IgD-negative memory B cell (primary cell): ENCODE data around the gene ETV6. TPM values are rescaled to one million over a fixed set of nuclear protein-coding genes. Genes with fewer than 3 reads are reported as not detected.

Experiments
- H3K27ac Mint-ChIP-seq, 3 donors: one replicate each; pipeline ENCODE4 v1.8.0; 2020 to 2022; ENCODE audit warnings: mild to moderate bottlenecking in 3 of 3, mixed read lengths in 3 of 3, moderate library complexity in 1 of 3
- H3K27me3 Mint-ChIP-seq: one replicate; pipeline ENCODE4 v1.8.0; 2021; ENCODE audit warnings: mixed read lengths
- H3K36me3 Mint-ChIP-seq: one replicate; pipeline ENCODE4 v1.8.0; 2020; ENCODE audit warnings: mild to moderate bottlenecking, mixed read lengths
- H3K4me1 Mint-ChIP-seq, 3 donors: one replicate each; pipeline ENCODE4 v1.8.0; 2020 to 2022; ENCODE audit warnings: mixed read lengths in 3 of 3, mild to moderate bottlenecking in 1 of 3
- H3K4me3 Mint-ChIP-seq, 4 donors: one replicate each; pipeline ENCODE4 v1.8.0; 2020 to 2022; ENCODE audit warnings: mild to moderate bottlenecking in 4 of 4, mixed read lengths in 4 of 4, moderate library complexity in 3 of 4
- H3K9me3 Mint-ChIP-seq, 3 donors: one replicate each; pipeline ENCODE4 v1.8.0; 2020 to 2021; ENCODE audit warnings: mixed read lengths in 3 of 3, mild to moderate bottlenecking in 1 of 3
- polyA plus RNA-seq: library from polyadenylated mRNA; unstranded; fragments of 300-500 nt; fragmentation: Illumina TruSeq; gene quantifications from one replicate; pipeline ENCODE4 v1.2.3, GENCODE V29; 2021

ETV6 gene
- polyA plus RNA-seq, 1 donor from 2014 or later: 9.8 TPM

DNA sequence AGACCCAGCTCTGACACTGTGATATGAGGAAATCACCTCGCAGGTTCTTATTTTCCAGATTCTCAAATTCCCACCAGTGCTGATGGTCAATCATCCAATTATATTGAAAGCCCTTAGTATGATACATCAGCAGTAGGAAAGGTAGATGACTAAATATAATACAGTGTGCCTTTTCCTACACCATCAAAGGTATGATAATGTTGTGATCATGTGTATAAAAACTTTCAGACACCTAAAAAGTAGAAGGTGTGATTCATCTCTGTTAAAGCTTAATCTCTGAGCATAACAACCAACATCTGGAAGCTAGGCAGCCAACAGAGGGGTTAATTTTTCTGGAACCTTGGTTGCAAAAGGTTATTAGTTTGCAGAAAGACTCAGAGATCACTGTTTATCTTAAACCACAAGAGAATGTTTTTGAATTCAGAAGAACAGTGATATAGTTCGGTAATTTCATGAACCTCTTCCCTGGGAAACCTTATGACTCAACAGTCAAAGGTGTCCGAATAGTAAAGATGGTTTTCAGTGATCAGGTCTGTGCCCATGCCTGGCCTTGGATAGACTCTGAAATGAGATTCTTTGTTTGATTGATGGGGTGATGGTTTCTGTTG, 122.5 kb downstream of the ETV6 start:
- Mint-ChIP-seq H3K4me3 (no peak overlapping the region), H3K4me1 (peaks cover 28 to 46% (median 40%) of the 10 kb centered on the region in 3 donors), H3K27me3 (no peaks in the 10 kb centered on the region), H3K9me3 (no peaks in the 10 kb centered on the region), H3K36me3 (peaks cover 13% of the 10 kb centered on the region), H3K27ac (peak overlapping the region in 2 of 3 donors; percentile 42 to 47)

- Mint-ChIP-seq H3K9me3 (no peaks in the 10 kb centered on the region), H3K4me3 (no peak overlapping the region), H3K27ac (peak overlapping the region in 1 of 3 donors; percentile 90), H3K4me1 (peaks cover 29 to 47% (median 30%) of the 10 kb centered on the region in 3 donors), H3K27me3 (no peaks in the 10 kb centered on the region), H3K36me3 (peaks cover 12% of the 10 kb centered on the region)
These were observed 124.6 kb downstream of the ETV6 start for GRCh38 chr12:11773889-11774677.

- Mint-ChIP-seq H3K27ac (no peak overlapping the region), H3K36me3 (peaks cover 10% of the 10 kb centered on the region), H3K27me3 (no peaks in the 10 kb centered on the region), H3K9me3 (no peaks in the 10 kb centered on the region), H3K4me3 (no peak overlapping the region), H3K4me1 (peaks cover 26 to 49% (median 30%) of the 10 kb centered on the region in 3 donors)
These were observed 125.3 kb downstream of the ETV6 start for GRCh38 chr12:11774821-11775220.

DNA sequence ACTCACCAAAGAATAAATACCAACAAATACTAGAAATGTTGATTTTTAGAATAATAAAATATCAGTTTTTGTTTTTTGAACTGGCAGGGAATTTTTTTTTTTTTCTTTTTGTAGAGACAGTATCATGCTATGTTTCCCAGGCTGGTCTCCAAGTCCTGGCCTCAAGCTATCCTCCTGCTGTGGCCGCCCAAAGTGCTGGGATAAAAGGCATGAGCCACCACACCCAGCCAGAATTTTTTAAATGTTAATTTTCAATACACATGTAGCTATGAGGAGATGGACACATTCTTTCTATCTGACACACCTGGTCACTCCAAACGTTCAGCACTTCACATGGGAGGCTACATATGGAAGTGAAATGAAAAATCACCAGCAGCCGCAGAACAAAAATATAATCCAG, 126.8 kb downstream of the ETV6 start:
- Mint-ChIP-seq H3K4me1 (peaks cover 35 to 52% (median 40%) of the 10 kb centered on the region in 3 donors), H3K9me3 (no peaks in the 10 kb centered on the region), H3K36me3 (peaks cover 6% of the 10 kb centered on the region), H3K27me3 (no peaks in the 10 kb centered on the region), H3K27ac (no peak overlapping the region), H3K4me3 (no peak overlapping the region)

DNA sequence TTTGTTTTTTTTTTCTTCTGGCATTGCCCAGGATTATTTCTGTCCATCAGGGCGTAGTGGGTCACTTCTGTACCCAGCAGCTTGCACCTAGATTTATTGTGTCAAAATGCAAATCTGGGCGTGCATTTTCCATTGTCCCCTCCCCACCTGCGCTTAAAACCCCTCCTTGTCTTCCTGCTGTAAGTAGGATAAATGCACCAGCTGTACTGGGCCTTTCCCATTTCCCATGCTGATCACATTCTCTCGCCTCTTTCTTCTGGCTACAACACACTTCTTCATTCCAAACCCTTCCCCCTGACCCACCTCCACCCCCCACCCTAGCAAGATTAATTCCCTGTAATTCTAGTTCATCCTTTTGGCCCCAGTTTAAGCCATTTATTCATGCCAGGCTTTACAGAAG, 128.0 kb downstream of the ETV6 start:
- Mint-ChIP-seq H3K27ac (no peak overlapping the region), H3K4me1 (peaks cover 34 to 52% (median 48%) of the 10 kb centered on the region in 3 donors), H3K27me3 (no peaks in the 10 kb centered on the region), H3K9me3 (no peaks in the 10 kb centered on the region), H3K36me3 (peaks cover 2% of the 10 kb centered on the region), H3K4me3 (no peak overlapping the region)

DNA sequence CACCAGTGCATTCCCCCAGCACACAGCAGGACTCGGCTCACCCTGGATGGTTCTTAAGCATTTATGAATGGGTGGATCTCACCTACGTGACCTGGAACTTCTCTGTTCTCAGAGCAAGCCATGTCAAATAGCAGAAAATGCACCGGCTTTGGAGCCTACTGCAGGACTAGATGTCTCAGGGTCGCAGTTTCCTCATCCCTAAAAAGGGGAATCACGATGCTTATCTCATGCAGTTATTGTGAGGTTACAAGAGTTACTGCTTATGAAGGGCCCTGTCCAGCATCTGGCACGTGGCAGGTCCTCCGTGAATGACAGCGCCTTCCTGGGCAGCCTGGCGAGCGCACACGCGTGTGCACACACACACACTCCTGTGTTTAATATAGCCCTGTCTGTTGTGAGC, 128.5 kb downstream of the ETV6 start:
- peaks cover 38 to 55% (median 53%) of the 10 kb centered on the region in 3 donors for H3K4me1 Mint-ChIP-seq
- no peaks in the 10 kb centered on the region for H3K27me3 Mint-ChIP-seq
- peaks cover 5% of the 10 kb centered on the region for H3K36me3 Mint-ChIP-seq
- H3K27ac Mint-ChIP-seq: no peak overlapping the region
- H3K4me3 Mint-ChIP-seq: peak overlapping the region in 1 of 4 donors; percentile 67
- no peaks in the 10 kb centered on the region for H3K9me3 Mint-ChIP-seq

- Mint-ChIP-seq H3K36me3 (peaks cover 9% of the 10 kb centered on the region), H3K27ac (peak overlapping the region in 2 of 3 donors; percentile 16 to 27), H3K4me1 (peaks cover 42 to 56% (median 53%) of the 10 kb centered on the region in 3 donors), H3K4me3 (peak overlapping the region in 1 of 4 donors; percentile 34), H3K9me3 (no peaks in the 10 kb centered on the region), H3K27me3 (no peaks in the 10 kb centered on the region)
These were observed 129.5 kb downstream of the ETV6 start for GRCh38 chr12:11778713-11779685.

GRCh38 chr12:11780521-11781101, 131.1 kb downstream of the ETV6 start:
- Mint-ChIP-seq H3K36me3 (peaks cover 14% of the 10 kb centered on the region), H3K4me1 (peaks cover 43 to 56% (median 54%) of the 10 kb centered on the region in 3 donors), H3K9me3 (no peaks in the 10 kb centered on the region), H3K27me3 (no peaks in the 10 kb centered on the region), H3K4me3 (peak overlapping the region in 3 of 4 donors; percentile 51 to 87 (median 67)), H3K27ac (peak overlapping the region; percentile 20 to 93 (median 88))

GRCh38 chr12:11782914-11783420, 133.5 kb downstream of the ETV6 start:
- Mint-ChIP-seq H3K36me3 (peaks cover 12% of the 10 kb centered on the region), H3K9me3 (no peaks in the 10 kb centered on the region), H3K27ac (peak overlapping the region; percentile 43 to 93 (median 87)), H3K27me3 (no peaks in the 10 kb centered on the region), H3K4me1 (peaks cover 47 to 59% (median 56%) of the 10 kb centered on the region in 3 donors), H3K4me3 (peak overlapping the region in 1 of 4 donors; percentile 49)

DNA sequence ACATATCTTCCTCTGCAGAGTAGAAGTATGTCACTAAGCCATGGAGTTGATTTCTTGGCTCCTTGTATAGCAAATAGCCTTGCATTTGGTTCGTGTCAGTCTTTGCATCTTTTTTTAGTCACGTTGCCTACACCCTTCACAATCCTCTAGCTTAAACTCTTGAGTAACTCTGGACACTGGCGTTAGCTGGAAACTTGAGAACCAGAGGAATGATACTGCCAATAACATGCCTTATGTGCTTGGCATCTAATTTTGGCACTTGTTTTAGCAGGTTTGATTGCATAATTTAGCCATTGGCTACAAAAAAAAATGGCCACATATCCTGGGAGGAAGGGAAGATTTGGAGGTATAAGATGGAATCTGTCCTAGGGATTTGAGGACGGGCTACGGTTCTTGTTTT, 136.2 kb downstream of the ETV6 start:
- Mint-ChIP-seq H3K4me1 (peaks cover 35 to 46% (median 41%) of the 10 kb centered on the region in 3 donors), H3K27ac (no peak overlapping the region), H3K27me3 (no peaks in the 10 kb centered on the region), H3K9me3 (no peaks in the 10 kb centered on the region), H3K36me3 (peaks cover 16% of the 10 kb centered on the region), H3K4me3 (no peak overlapping the region)

- H3K4me1 Mint-ChIP-seq: peaks cover 31 to 39% (median 34%) of the 10 kb centered on the region in 3 donors
- no peaks in the 10 kb centered on the region for H3K9me3 Mint-ChIP-seq
- H3K27me3 Mint-ChIP-seq: no peaks in the 10 kb centered on the region
- H3K36me3 Mint-ChIP-seq: peaks cover 16% of the 10 kb centered on the region
- H3K27ac Mint-ChIP-seq: no peak overlapping the region
- H3K4me3 Mint-ChIP-seq: no peak overlapping the region
These were observed 137.3 kb downstream of the ETV6 start for GRCh38 chr12:11786638-11787365.

DNA sequence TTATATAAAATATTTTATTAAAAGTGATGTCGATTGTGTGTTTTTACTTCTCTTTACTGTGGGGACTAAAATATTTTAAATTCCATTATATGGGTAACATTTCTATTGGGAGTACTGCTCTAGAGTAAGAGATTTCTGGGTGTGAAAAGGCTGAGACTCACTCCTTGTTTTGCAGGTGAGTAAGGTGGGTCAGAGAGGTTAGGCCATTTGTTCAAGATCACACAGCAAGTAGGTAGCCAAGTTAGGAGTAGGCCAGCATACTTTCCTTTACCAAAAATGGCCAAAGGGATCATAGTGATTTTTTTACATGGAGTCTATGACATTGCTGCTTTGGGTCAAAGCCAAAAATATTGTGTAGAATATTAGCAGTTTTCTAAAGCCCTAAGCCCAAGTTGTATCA, 138.0 kb downstream of the ETV6 start:
- no peak overlapping the region for H3K27ac Mint-ChIP-seq
- no peak overlapping the region for H3K4me3 Mint-ChIP-seq
- peaks cover 27 to 39% (median 32%) of the 10 kb centered on the region in 3 donors for H3K4me1 Mint-ChIP-seq
- H3K36me3 Mint-ChIP-seq: peaks cover 16% of the 10 kb centered on the region
- H3K27me3 Mint-ChIP-seq: no peaks in the 10 kb centered on the region
- H3K9me3 Mint-ChIP-seq: no peaks in the 10 kb centered on the region

DNA sequence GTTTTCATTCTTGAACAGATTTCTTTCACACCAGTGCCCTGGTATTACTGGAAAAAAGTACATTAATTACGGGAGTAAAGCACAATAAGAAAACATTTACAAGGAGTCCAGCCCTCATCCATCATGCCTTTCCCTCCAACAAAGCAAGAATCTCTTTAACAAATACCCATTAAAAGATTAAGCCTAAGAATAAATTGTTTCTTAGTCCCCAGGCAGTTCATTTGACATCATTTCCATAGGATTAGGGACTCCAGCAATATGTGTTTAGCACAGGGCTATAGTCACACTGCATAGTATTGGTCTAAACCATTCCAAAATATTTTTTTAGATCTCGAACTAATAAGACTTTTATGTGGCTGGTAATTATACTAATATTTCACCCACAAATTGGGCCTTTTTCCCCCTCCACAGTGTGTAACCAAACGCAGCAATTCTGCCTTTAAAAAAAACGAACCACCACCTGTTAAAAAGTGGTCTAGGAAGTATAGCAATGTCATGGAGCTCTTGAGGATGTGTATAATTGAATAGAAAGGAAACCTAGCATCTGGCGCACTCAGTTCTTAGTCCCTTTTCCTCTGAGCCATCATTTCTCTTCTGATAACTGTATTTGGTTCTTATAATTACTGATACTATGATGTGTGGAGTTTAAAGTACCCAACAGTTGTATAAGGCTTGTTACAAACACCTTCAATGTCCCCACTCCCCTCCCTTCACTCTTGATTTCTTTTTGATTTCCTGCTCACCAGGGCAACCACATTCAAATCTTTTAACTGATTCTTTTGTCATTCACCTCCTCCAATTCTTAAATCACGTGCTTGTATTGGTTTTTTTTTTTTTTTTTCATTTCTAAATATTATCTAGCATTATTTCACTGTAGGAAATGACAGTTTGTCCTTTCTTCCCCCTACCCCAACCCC, 138.7 kb downstream of the ETV6 start:
- Mint-ChIP-seq H3K27ac (peak overlapping the region in 1 of 3 donors; percentile 63), H3K36me3 (peaks cover 13% of the 10 kb centered on the region), H3K9me3 (no peaks in the 10 kb centered on the region), H3K4me3 (no peak overlapping the region), H3K4me1 (peaks cover 21 to 33% (median 25%) of the 10 kb centered on the region in 3 donors), H3K27me3 (no peaks in the 10 kb centered on the region)
